DOHH2 (cell line): ENCODE measurements around the gene SELENOP.

Source experiments
- H3F3A ChIP-seq: fragments of 200-600 bp; sonication (generic), shearing (Covaris generic); 2 replicates; pipeline ENCODE4 v1.6.0; 2016; ENCODE audit warnings: antibody characterized with exemption, mild to moderate bottlenecking; ENCODE audit not compliant: control insufficient read depth, insufficient read depth
- H3K27ac ChIP-seq: fragments of 200-600 bp; sonication (generic); 2 replicates; pipeline ENCODE4 v1.5.1; 2014; ENCODE audit warnings: low read depth, mild to moderate bottlenecking, low read length, moderate library complexity
- H3K27me3 ChIP-seq: fragments of 200-600 bp; sonication (generic); 2 replicates; pipeline ENCODE4 v1.6.1; 2014; ENCODE audit warnings: mild to moderate bottlenecking, low read length, mixed read lengths; ENCODE audit not compliant: control insufficient read depth
- H3K36me3 ChIP-seq: fragments of 200-600 bp; sonication (generic); 2 replicates; pipeline ENCODE4 v1.6.1; 2014; ENCODE audit warnings: mild to moderate bottlenecking, low read length, moderate library complexity, mixed read lengths; ENCODE audit not compliant: control insufficient read depth
- H3K4me1 ChIP-seq: fragments of 200-600 bp; sonication (generic); 2 replicates; pipeline ENCODE4 v1.6.1; 2014; ENCODE audit warnings: mild to moderate bottlenecking, low read length, mixed read lengths; ENCODE audit not compliant: control insufficient read depth
- H3K4me2 ChIP-seq: fragments of 200-600 bp; sonication (generic); 2 replicates; pipeline ENCODE4 v1.6.0; 2014; ENCODE audit warnings: mild to moderate bottlenecking, low read length, moderate library complexity
- H3K4me3 ChIP-seq: fragments of 200-600 bp; sonication (generic); 2 replicates; pipeline ENCODE4 v1.5.1; 2014; ENCODE audit warnings: mild to moderate bottlenecking, low read length, mixed read lengths
- H3K79me2 ChIP-seq: fragments of 200-600 bp; sonication (generic); 2 replicates; pipeline ENCODE4 v1.6.1; 2014; ENCODE audit warnings: mild to moderate bottlenecking, low read length, mixed read lengths; ENCODE audit not compliant: control insufficient read depth
- H3K9me2 ChIP-seq: fragments of 200-600 bp; sonication (generic); replicated peaks from 2 replicates; pipeline ENCODE4 v1.6.1; 2014; ENCODE audit warnings: mild to moderate bottlenecking, low read length, mixed read lengths; ENCODE audit not compliant: control insufficient read depth
- H3K9me3 ChIP-seq: fragments of 200-600 bp; sonication (generic); 2 replicates; pipeline ENCODE4 v1.6.1; 2014; ENCODE audit warnings: antibody characterized with exemption, low read length, mixed read lengths; ENCODE audit not compliant: control insufficient read depth, insufficient read depth
- H4K20me1 ChIP-seq: fragments of 200-600 bp; sonication (generic); 2 replicates; pipeline ENCODE4 v1.6.0; 2014; ENCODE audit warnings: low read depth, mild to moderate bottlenecking, antibody characterized with exemption, low read length, moderate library complexity; ENCODE audit not compliant: control insufficient read depth, insufficient read depth
- CTCF ChIP-seq: fragments of 200-600 bp; sonication (generic); IDR thresholded peaks from one replicate; pipeline ENCODE4 v1.5.1; 2014; ENCODE audit warnings: antibody characterized with exemption, mild to moderate bottlenecking, low read depth, low read length; ENCODE audit not compliant: poor library complexity, severe bottlenecking
- EZH2phosphoT487 ChIP-seq: fragments of 200-600 bp; sonication (generic); IDR thresholded peaks from 2 replicates; pipeline ENCODE4 v1.6.1; 2017; ENCODE audit warnings: borderline replicate concordance, mild to moderate bottlenecking, antibody characterized with exemption, low read length, moderate library complexity, mixed read lengths

Gene SELENOP

GRCh38 chr5:42751044-42751443 lies 60.6 kb downstream of the SELENOP start:
- no peak overlapping the region for H3K27ac ChIP-seq
- no peaks in the 10 kb centered on the region for H3K9me3 ChIP-seq
- H3F3A ChIP-seq, result no peaks in the 10 kb centered on the region
- no peaks in the 10 kb centered on the region for H3K36me3 ChIP-seq
- no peaks in the 10 kb centered on the region for H4K20me1 ChIP-seq
- TF ChIP-seq EZH2phosphoT487, result no peak
- TF ChIP-seq CTCF, result no peak
- peaks cover 2% of the 10 kb centered on the region; the same call in 1 of the 2 replicates for H3K27me3 ChIP-seq
- no peaks in the 10 kb centered on the region for H3K4me1 ChIP-seq
- no peak overlapping the region for H3K4me2 ChIP-seq
- H3K9me2 ChIP-seq, result no peaks in the 10 kb centered on the region
- no peaks in the 10 kb centered on the region for H3K79me2 ChIP-seq
- H3K4me3 ChIP-seq, result no peak overlapping the region

GRCh38 chr5:42750507-42750906 lies 61.2 kb downstream of the SELENOP start:
- Histone ChIP-seq H3F3A (no peaks in the 10 kb centered on the region), H3K27ac (no peak overlapping the region), H4K20me1 (no peaks in the 10 kb centered on the region), H3K79me2 (no peaks in the 10 kb centered on the region), H3K4me2 (no peak overlapping the region), H3K27me3 (peaks cover 2% of the 10 kb centered on the region; the same call in 1 of the 2 replicates), H3K4me1 (no peaks in the 10 kb centered on the region), H3K9me2 (no peaks in the 10 kb centered on the region), H3K4me3 (no peak overlapping the region), H3K36me3 (no peaks in the 10 kb centered on the region), H3K9me3 (no peaks in the 10 kb centered on the region)
- TF ChIP-seq CTCF, result no peak
- TF ChIP-seq EZH2phosphoT487, result no peak
